ENCODE data around the gene MXRA5. TPM values are rescaled to one million over a fixed set of nuclear protein-coding genes. Genes with fewer than 3 reads are reported as not detected.

MXRA5 gene
- polyA plus RNA-seq, 4 donors, result under 0.01 to 8.2 (median 0.48) TPM

GRCh38 chrX:3271183-3271833 is 75.1 kb downstream of the MXRA5 start:
- Histone ChIP-seq H3K27ac (ENCODE audit: low read depth in 1 of 3, low read length in 2 of 3) (no peak overlapping the region), H3K36me3 (ENCODE audit: control insufficient read depth in 3 of 3, insufficient read depth in 2 of 3, low read depth in 1 of 3, low read length in 3 of 3) (no peaks in the 10 kb centered on the region), H3K9me3 (ENCODE audit: control insufficient read depth in 2 of 2, insufficient read depth in 1 of 2, low read depth in 1 of 2, low read length in 1 of 2) (no peaks in the 10 kb centered on the region), H3K4me3 (ENCODE audit: low read depth in 1 of 3, low read length in 3 of 3) (no peak overlapping the region), H3K27me3 (ENCODE audit: control insufficient read depth in 3 of 3, insufficient read depth in 3 of 3, low read length in 3 of 3) (no peaks in the 10 kb centered on the region), H3K4me1 (ENCODE audit: control insufficient read depth in 3 of 3, insufficient read depth in 2 of 3, low read depth in 1 of 3, low read length in 2 of 3) (no peaks in the 10 kb centered on the region)
- DNase-seq (no peak), FAIRE-seq (no peak)
- WGBS, 3 donors, result 39 to 70% (median 68%) methylated on average over 12 of the region's 12 CpGs

GRCh38 chrX:3268829-3269228 is 77.6 kb downstream of the MXRA5 start:
- no peak for FAIRE-seq
- Histone ChIP-seq H3K9me3 (ENCODE audit: control insufficient read depth in 2 of 2, insufficient read depth in 1 of 2, low read depth in 1 of 2, low read length in 1 of 2) (no peaks in the 10 kb centered on the region), H3K36me3 (ENCODE audit: control insufficient read depth in 3 of 3, insufficient read depth in 2 of 3, low read depth in 1 of 3, low read length in 3 of 3) (no peaks in the 10 kb centered on the region), H3K27me3 (ENCODE audit: control insufficient read depth in 3 of 3, insufficient read depth in 3 of 3, low read length in 3 of 3) (no peaks in the 10 kb centered on the region), H3K27ac (ENCODE audit: low read depth in 1 of 3, low read length in 2 of 3) (no peak overlapping the region), H3K4me1 (ENCODE audit: control insufficient read depth in 3 of 3, insufficient read depth in 2 of 3, low read depth in 1 of 3, low read length in 2 of 3) (no peaks in the 10 kb centered on the region), H3K4me3 (ENCODE audit: low read depth in 1 of 3, low read length in 3 of 3) (no peak overlapping the region)
- WGBS, 3 donors, result 57 to 69% (median 57%) methylated on average over 3 of the region's 3 CpGs
- DNase-seq, result no peak

GRCh38 chrX:3263681-3264126 is 82.7 kb downstream of the MXRA5 start:
- Histone ChIP-seq H3K4me1 (ENCODE audit: control insufficient read depth in 3 of 3, insufficient read depth in 2 of 3, low read depth in 1 of 3, low read length in 2 of 3) (no peaks in the 10 kb centered on the region), H3K36me3 (ENCODE audit: control insufficient read depth in 3 of 3, insufficient read depth in 2 of 3, low read depth in 1 of 3, low read length in 3 of 3) (no peaks in the 10 kb centered on the region), H3K27me3 (ENCODE audit: control insufficient read depth in 3 of 3, insufficient read depth in 3 of 3, low read length in 3 of 3) (no peaks in the 10 kb centered on the region), H3K4me3 (ENCODE audit: low read depth in 1 of 3, low read length in 3 of 3) (no peak overlapping the region), H3K9me3 (ENCODE audit: control insufficient read depth in 2 of 2, insufficient read depth in 1 of 2, low read depth in 1 of 2, low read length in 1 of 2) (no peaks in the 10 kb centered on the region), H3K27ac (ENCODE audit: low read depth in 1 of 3, low read length in 2 of 3) (no peak overlapping the region)
- DNase-seq, result no peak
- FAIRE-seq, result no peak
- WGBS, 3 donors, result 30 to 55% (median 48%) methylated on average over 2 of the region's 2 CpGs

GRCh38 chrX:3262901-3263300 is 83.6 kb downstream of the MXRA5 start:
- DNase-seq (no peak), FAIRE-seq (no peak)
- Histone ChIP-seq H3K9me3 (ENCODE audit: control insufficient read depth in 2 of 2, insufficient read depth in 1 of 2, low read depth in 1 of 2, low read length in 1 of 2) (no peaks in the 10 kb centered on the region), H3K27me3 (ENCODE audit: control insufficient read depth in 3 of 3, insufficient read depth in 3 of 3, low read length in 3 of 3) (no peaks in the 10 kb centered on the region), H3K4me3 (ENCODE audit: low read depth in 1 of 3, low read length in 3 of 3) (no peak overlapping the region), H3K27ac (ENCODE audit: low read depth in 1 of 3, low read length in 2 of 3) (no peak overlapping the region), H3K36me3 (ENCODE audit: control insufficient read depth in 3 of 3, insufficient read depth in 2 of 3, low read depth in 1 of 3, low read length in 3 of 3) (no peaks in the 10 kb centered on the region), H3K4me1 (ENCODE audit: control insufficient read depth in 3 of 3, insufficient read depth in 2 of 3, low read depth in 1 of 3, low read length in 2 of 3) (no peaks in the 10 kb centered on the region)
- 67 to 72% (median 68%) methylated on average over 1 of the region's 1 CpG for WGBS, 3 donors

All from small intestine (tissue), 7 donors.